NCI-H2107 treated with DMSO at 0.1 percent for 48 hours (cell line): ENCODE data around the gene UBAP2.
A peak's percentile ranks its signal among the peaks of the same experiment; 100 is the strongest.

ENCODE experiments used
- DNase-seq: peaks from one replicate; lab custom pipeline; 2025; ENCODE audit not compliant: unreplicated experiment; lab: John Stamatoyannopoulos, UW

UBAP2 gene

DNA sequence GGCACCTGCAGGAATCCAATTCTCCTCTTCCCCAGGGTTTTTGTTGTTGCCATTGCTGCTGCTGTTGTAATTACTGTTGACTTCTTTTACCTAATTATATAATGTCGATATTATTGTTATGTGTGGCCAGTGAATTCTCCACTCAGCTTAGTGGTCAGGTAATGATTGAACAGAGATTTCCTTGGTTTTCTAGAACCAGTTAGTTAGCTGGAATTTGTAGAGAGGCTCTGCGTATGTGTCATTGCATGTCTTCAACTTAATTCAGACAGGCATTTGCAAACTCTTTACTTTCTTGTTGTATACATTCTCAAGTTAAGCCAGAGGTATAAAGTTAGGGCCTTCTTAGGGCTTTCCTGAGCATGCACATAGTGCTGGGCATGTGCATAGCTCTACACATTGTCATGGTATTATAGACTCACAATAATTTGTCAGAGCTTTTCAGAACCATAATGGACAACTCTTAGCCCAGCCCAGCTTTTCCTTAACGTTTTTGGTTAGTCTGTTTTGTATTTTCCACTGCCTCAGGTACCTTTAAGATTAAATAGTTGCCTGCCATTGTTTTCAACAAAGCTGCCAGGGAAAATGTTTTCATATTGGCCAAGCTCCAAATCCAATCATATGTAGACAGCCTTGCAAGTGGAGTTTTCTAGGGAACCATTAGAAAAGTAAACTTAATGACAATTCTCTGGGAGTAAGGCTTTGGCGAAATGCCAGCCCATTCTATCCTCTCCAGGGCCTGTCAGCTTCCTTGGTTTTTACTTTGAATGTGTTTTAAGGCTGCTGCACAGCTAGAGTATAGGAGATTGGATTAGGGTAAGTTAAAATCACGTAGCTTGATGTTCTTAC is 163.6 kb downstream of the UBAP2 start:
- peak; percentile 70 for DNase-seq

DNA sequence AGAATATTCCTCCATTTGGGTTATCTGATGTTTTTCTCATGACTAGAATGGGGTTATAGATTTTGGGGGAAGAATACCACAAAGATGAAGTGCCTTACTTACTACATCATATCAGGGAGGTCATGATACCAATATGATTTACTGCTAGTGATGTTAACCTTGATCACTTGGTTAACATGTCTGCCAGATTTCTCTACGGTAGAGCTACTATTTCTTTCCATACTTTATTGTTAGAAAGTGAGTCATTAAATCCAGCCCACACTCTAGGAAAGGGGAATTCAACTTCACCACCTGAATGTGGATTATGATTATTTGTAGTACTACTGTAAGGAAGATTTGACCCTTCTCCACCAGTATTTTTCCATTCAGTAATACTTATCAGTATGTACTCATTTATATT is 167.1 kb downstream of the UBAP2 start:
- no peak for DNase-seq

DNA sequence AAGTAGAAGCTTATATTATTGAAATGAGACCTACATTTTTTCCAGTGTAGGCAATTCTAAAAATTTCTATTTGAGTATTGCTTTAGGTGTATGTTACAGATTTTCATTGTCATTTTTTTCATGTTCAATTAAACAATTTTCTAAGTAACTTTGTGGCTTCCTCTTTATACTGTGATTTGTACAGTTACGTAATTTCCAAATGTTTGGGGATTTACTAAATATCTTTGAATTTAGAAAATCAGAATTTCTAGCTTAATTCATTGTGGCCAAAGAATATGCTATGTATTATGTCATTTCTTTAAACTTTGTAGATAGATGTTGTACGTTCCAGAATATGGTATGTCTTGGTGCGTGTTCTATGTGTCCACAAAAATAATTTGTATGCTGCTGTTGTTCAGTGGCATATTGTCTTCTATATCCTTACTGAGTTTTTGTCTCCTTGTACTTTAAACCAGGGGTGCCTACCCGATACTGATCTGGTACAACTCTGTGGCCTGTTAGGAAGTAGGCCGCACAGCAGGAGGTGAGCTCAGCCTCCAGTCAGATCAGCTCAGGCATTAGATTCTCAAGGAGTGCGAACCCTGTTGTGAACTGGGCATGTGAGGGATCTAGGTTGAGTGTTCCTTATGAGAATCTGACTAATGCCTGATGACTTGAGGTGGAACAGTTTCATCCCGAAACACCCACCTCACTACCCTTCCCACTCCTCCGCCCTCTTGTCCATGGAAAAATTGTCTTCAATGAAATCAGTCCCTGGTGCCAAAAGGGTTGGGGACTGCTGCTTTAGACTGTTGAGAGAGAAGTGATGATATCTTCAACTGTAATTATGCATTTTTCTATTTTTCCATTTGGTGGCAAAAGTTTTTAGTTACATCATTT is 168.2 kb downstream of the UBAP2 start:
- DNase-seq, result no peak

DNA sequence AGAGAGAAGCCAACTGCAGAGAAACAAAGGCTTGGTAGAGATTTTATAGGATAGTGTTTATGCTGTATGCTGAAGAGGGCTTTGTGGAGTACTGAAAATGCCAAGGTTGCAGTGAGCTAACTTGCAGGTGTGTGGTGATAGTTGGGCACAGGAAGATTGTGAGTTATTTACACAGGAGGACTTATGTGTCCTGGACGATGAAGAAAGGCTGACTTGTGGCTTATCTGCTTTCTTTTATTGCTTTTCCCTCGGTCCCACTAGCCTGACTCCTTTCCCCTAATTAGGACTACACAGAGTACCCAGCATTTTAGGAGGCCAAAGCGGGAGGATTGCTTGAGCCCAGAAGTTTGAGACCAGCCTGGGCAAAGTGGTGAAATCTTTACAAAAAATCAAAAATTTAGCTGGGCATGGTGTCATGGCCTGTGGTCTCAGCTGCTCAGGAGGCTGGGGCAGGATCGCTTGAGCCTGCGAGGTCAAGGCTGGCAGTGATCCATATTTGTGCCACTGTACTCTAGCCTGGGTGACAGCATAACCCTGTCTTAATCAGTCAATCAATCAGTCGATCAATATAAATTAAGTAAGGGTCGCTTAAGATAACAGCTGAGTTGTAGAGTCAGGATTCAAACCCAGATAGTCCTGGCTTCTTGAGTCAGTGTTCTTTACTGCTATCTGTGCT is 169.9 kb downstream of the UBAP2 start:
- DNase-seq, result no peak

DNA sequence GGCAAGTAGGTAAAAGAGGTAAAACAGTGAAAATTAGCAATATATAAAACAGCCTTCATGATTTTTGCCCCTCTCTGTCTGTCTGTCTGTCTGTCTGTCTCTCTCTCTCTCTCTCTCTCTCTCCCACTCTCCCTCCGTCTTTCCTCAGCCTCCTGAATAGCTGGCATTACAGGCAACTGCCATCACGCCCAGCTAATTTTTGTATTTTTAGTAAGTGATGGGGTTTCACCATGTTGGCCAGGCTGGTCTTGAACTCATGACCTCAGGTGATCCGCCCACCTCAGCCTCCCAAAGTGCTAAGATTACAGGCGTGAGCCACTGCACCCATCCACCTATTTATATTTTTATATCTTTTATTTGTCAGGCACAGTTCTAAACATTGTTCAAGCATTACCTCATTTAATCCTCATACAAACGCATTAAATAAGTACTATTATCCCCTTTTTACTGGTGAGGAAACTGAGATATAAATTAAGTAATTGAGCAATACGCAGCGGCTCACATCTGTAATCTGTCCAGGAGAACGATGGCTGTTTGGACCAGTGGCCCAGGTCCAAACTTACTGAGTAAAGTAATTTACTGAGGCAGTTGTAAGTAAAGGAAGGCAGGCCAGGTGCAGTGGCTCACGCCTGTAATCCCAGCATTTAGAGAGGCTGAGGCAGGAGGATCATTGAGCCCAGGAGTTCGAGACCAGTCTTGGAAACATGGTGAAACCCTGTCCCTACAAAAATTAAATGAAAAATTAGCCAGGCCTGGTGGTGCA is 170.8 kb downstream of the UBAP2 start:
- no peak for DNase-seq
